HG03521 (cell line): Measurements from ENCODE around the gene IRX3.

ENCODE experiments used
- ATAC-seq: cut with Tn5 transposase; IDR thresholded peaks from one replicate; pipeline ENCODE4 v1.9.1; 2021; ENCODE audit warnings: mild to moderate bottlenecking, moderate library complexity; ENCODE audit not compliant: unreplicated experiment

The IRX3 gene

GRCh38 chr16:54239456-54239855 is 47.1 kb downstream of the IRX3 start:
- no peak for ATAC-seq

- ATAC-seq = no peak
These were observed 49.8 kb downstream of the IRX3 start for GRCh38 chr16:54236773-54237172.

GRCh38 chr16:54233615-54234014 is 53.0 kb downstream of the IRX3 start:
- ATAC-seq = no peak
